GM03348 (cell line): ENCODE measurements around the gene NDUFB10.
"Not testable (repeated sequence)": the region's sequence is repeated elsewhere in the genome, so short reads cannot be mapped to it uniquely, and the experiment has no call there.

Experiments used
- DNase-seq: peaks from one replicate; pipeline ENCODE4 v3.0.0; 2012; ENCODE audit warnings: low spot score

NDUFB10 gene

GRCh38 chr16:1924095-1924494 is 35.2 kb upstream of the NDUFB10 start:
- no peak for DNase-seq

- DNase-seq, result no peak
Measured at GRCh38 chr16:1926271-1926670, 33.1 kb upstream of the NDUFB10 start.

- DNase-seq, result peak; percentile 79
Measured at GRCh38 chr16:1929105-1929504, 30.2 kb upstream of the NDUFB10 start.

GRCh38 chr16:1929578-1930337 is 29.6 kb upstream of the NDUFB10 start:
- peak; percentile 99 for DNase-seq

- no peak for DNase-seq
Measured at GRCh38 chr16:1930338-1930720, 29.0 kb upstream of the NDUFB10 start.

- no peak for DNase-seq
Measured at GRCh38 chr16:1932050-1933028, 27.0 kb upstream of the NDUFB10 start.

GRCh38 chr16:1933097-1933661 is 26.2 kb upstream of the NDUFB10 start:
- DNase-seq, result no peak

GRCh38 chr16:1936945-1937479 is 22.3 kb upstream of the NDUFB10 start:
- no peak for DNase-seq

- DNase-seq, result no peak
Measured at GRCh38 chr16:1938316-1938715, 21.0 kb upstream of the NDUFB10 start.

- no peak for DNase-seq
Measured at GRCh38 chr16:1938910-1939309, 20.4 kb upstream of the NDUFB10 start.

- not testable (repeated sequence) for DNase-seq
Measured at GRCh38 chr16:1939833-1940232, 19.5 kb upstream of the NDUFB10 start.

GRCh38 chr16:1940273-1941161 is 18.8 kb upstream of the NDUFB10 start:
- DNase-seq, result no peak

- DNase-seq, result no peak
Measured at GRCh38 chr16:1941162-1942046, 17.9 kb upstream of the NDUFB10 start.

GRCh38 chr16:1942047-1942809 is 17.1 kb upstream of the NDUFB10 start:
- DNase-seq, result no peak

GRCh38 chr16:1942810-1943726 is 16.3 kb upstream of the NDUFB10 start, which contains the start of gene MSRB1:
MSRB1 (minus strand) TSS chr16:1943199; CDS start chr16:1943156, 43 bp downstream.
- peak; percentile 100 for DNase-seq

- no peak for DNase-seq
Measured at GRCh38 chr16:1944612-1945199, 14.6 kb upstream of the NDUFB10 start.

GRCh38 chr16:1945559-1946391 is 13.6 kb upstream of the NDUFB10 start:
- no peak for DNase-seq
